Lower lobe of right lung (tissue), 2 donors: Measurements from ENCODE around the gene MYO5A. TPM values are rescaled to one million over a fixed set of nuclear protein-coding genes. Genes with fewer than 3 reads are reported as not detected.
"Not testable (repeated sequence)": the region's sequence is repeated elsewhere in the genome, so short reads cannot be mapped to it uniquely, and the experiment has no call there.

Source experiments
- ATAC-seq, 2 donors: fragments of 200-7000 bp; cut with Tn5 transposase; one replicate each; pipeline ENCODE4 v1.9.1; 2020 to 2022; ENCODE audit warnings: mild to moderate bottlenecking in 2 of 2, moderate library complexity in 2 of 2
- DNase-seq: peaks from one replicate; pipeline ENCODE4 v3.0.0-alpha.2; 2020
- H3K27ac ChIP-seq: fragments of 200-600 bp; one replicate; pipeline ENCODE4 v1.8.0; 2022
- H3K27me3 ChIP-seq: fragments of 200-600 bp; one replicate; pipeline ENCODE4 v1.8.0; 2022; ENCODE audit warnings: low read depth
- H3K36me3 ChIP-seq: fragments of 200-600 bp; one replicate; pipeline ENCODE4 v1.8.0; 2022; ENCODE audit warnings: mild to moderate bottlenecking
- H3K4me1 ChIP-seq: fragments of 200-600 bp; one replicate; pipeline ENCODE4 v1.8.0; 2022
- H3K4me3 ChIP-seq: fragments of 200-600 bp; one replicate; pipeline ENCODE4 v1.8.0; 2022; ENCODE audit warnings: mild to moderate bottlenecking
- H3K9me3 ChIP-seq: fragments of 200-600 bp; one replicate; pipeline ENCODE4 v1.8.0; 2022
- CTCF ChIP-seq: fragments of 200-600 bp; IDR thresholded peaks from one replicate; pipeline ENCODE4 v1.8.0; 2022; ENCODE audit warnings: antibody characterized with exemption, mild to moderate bottlenecking
- intact Hi-C: fragments of 100-400 bp; cut with DNase I; formaldehyde crosslinking; loops from one replicate; pipeline ENCODE4 v1.11.0; 2022
- total RNA-seq: library from RNA; stranded (reverse); fragmentation: NEBNext Ultra II Directional; extraction: Animal tissue kit (Norgen Biotek cat#: 25700); gene quantifications from one replicate; pipeline ENCODE4 v1.2.1, GENCODE V29; 2021
- donor health status: DM: no; HTN: yes; CAD: no; lungs with severe emphysema.

Gene MYO5A
- total RNA-seq, 1 donor from 2014 or later: 36.1 TPM

DNA sequence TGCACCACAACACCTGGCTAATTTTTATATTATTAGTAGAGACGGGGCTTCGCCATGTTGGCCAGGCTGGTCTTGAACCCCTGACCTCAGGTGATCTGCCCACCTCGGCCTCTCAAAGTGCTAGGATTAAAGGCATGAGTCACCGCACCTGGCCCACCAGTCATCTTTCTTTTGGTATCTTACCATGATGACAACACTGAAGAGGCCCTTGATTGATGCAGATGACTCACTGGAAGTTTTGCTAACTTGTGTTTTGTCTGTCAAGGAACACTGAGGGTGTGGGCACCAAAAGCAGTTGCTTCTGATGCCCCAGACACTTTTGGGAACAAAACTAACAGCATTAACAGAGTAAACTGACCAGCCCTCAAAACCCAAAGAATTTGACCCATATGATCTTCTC is 88.3 kb downstream of the MYO5A start:
- DNase-seq (no peak), ATAC-seq (no peak)
- H3K4me1 ChIP-seq: peaks cover 10% of the 10 kb centered on the region
- no peaks in the 10 kb centered on the region for H3K27me3 ChIP-seq
- no peak overlapping the region for H3K27ac ChIP-seq
- H3K9me3 ChIP-seq: no peaks in the 10 kb centered on the region
- no peaks in the 10 kb centered on the region for H3K36me3 ChIP-seq
- TF ChIP-seq CTCF: no peak
- H3K4me3 ChIP-seq: no peak overlapping the region
- intact Hi-C loops: no loop called here

- intact Hi-C loops: no loop called here
- H3K9me3 ChIP-seq: no peaks in the 10 kb centered on the region
- no peak overlapping the region for H3K27ac ChIP-seq
- H3K36me3 ChIP-seq: no peaks in the 10 kb centered on the region
- no peak for TF ChIP-seq CTCF
- no peak for DNase-seq
- no peak for ATAC-seq
- no peak overlapping the region for H3K4me3 ChIP-seq
- no peaks in the 10 kb centered on the region for H3K27me3 ChIP-seq
- H3K4me1 ChIP-seq: peaks cover 10% of the 10 kb centered on the region
These were observed 89.2 kb downstream of the MYO5A start for GRCh38 chr15:52439470-52439869.

DNA sequence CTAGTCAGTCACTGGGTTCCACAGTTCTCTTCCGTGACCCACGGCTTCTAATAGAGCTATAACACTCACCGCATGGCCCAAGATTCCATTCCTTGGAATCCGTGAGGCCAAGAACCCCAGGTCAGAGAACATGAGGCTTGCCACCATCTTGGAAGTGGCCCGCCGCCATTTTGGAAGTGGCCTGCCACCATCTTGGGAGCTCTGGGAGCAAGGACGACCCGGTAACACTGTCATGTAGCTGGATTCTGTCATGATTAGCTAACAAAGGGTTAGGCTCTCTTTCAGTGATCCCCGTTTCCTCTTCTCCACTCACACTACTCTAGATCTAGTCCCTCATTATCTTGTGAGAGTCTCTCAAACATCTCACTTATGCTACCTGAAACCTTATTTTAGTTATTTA is 89.6 kb downstream of the MYO5A start:
- intact Hi-C loops, DNase-seq, H3K36me3 ChIP-seq, ATAC-seq, H3K4me1 ChIP-seq, H3K27ac ChIP-seq, H3K9me3 ChIP-seq, H3K4me3 ChIP-seq, H3K27me3 ChIP-seq: not testable (repeated sequence)

GRCh38 chr15:52438047-52438446 is 90.6 kb downstream of the MYO5A start:
- ATAC-seq: peak in 1 of 2 donors; percentile 64
- intact Hi-C loops: no loop called here

DNA sequence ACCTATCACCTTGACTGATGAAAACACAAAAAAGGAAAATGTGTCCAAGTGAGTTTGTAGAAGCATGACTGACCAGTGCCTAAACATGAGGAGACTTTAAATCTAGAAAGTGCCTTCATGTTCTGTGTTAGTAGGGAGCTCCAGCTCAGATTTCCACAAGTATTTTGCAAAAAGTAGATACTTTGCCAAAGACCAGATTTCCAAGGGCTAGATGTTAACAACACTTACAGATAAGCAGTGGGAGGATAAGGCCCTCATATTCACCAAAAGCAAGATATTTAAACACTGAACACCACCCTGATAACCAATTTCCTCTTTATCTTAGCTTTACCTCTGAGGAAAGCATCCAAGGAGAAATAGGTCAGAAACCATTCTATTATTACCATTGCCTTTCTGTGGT is 91.0 kb downstream of the MYO5A start:
- H3K9me3 ChIP-seq: no peaks in the 10 kb centered on the region
- H3K4me3 ChIP-seq: no peak overlapping the region
- peaks cover 10% of the 10 kb centered on the region for H3K4me1 ChIP-seq
- H3K27me3 ChIP-seq: no peaks in the 10 kb centered on the region
- no peak for ATAC-seq
- intact Hi-C loops: no loop called here
- no peak for TF ChIP-seq CTCF
- no peak for DNase-seq
- H3K36me3 ChIP-seq: no peaks in the 10 kb centered on the region
- H3K27ac ChIP-seq: no peak overlapping the region

More at GRCh38 chr15:52438047-52438446, 90.6 kb downstream of the MYO5A start:
- Histone ChIP-seq H3K9me3 (no peaks in the 10 kb centered on the region), H3K27ac (no peak overlapping the region), H3K4me1 (peaks cover 10% of the 10 kb centered on the region), H3K4me3 (no peak overlapping the region), H3K27me3 (no peaks in the 10 kb centered on the region), H3K36me3 (no peaks in the 10 kb centered on the region)
- TF ChIP-seq CTCF: no peak
- no peak for DNase-seq

GRCh38 chr15:52436981-52437380 is 91.7 kb downstream of the MYO5A start:
- DNase-seq: no peak
- no peaks in the 10 kb centered on the region for H3K9me3 ChIP-seq
- H3K27ac ChIP-seq: no peak overlapping the region
- TF ChIP-seq CTCF: no peak
- H3K36me3 ChIP-seq: no peaks in the 10 kb centered on the region
- peaks cover 10% of the 10 kb centered on the region for H3K4me1 ChIP-seq
- no peak overlapping the region for H3K4me3 ChIP-seq
- no peak for ATAC-seq
- intact Hi-C loops: no loop called here
- no peaks in the 10 kb centered on the region for H3K27me3 ChIP-seq
